Right ventricle myocardium inferior (tissue), 1 donor: ENCODE data around the gene CTNNA3. TPM values are rescaled to one million over a fixed set of nuclear protein-coding genes. Genes with fewer than 3 reads are reported as not detected.
"Not testable (repeated sequence)": the region's sequence is repeated elsewhere in the genome, so short reads cannot be mapped to it uniquely, and the experiment has no call there.

Experiments
- ATAC-seq: fragments of 200-7000 bp; cut with Tn5 transposase; one replicate; pipeline ENCODE4 v1.9.1; 2020; ENCODE audit warnings: mild to moderate bottlenecking, moderate library complexity
- DNase-seq: peaks from one replicate; pipeline ENCODE4 v3.0.0; 2021; ENCODE audit errors: missing footprints
- intact Hi-C: fragments of 100-400 bp; cut with DNase I; formaldehyde crosslinking; loops from one replicate; pipeline ENCODE4 v1.11.0; 2022
- total RNA-seq: library from RNA; stranded (reverse); fragmentation: NEBNext Ultra II Directional; extraction: Animal tissue kit (Norgen Biotek cat#: 25700); gene quantifications from one replicate; pipeline ENCODE4 v1.2.1, GENCODE V29; 2021
- donor health status: DM: no; HTN: yes; CAD: no; lungs with severe emphysema.

CTNNA3 gene
- total RNA-seq, 1 donor from 2014 or later, result 120 TPM

GRCh38 chr10:67609996-67610793 lies 85.8 kb downstream of the CTNNA3 start:
- ATAC-seq (no peak), DNase-seq (no peak)
- intact Hi-C loops, result no loop called here

GRCh38 chr10:67608001-67608400 lies 88.0 kb downstream of the CTNNA3 start:
- intact Hi-C loops, result no loop called here
- ATAC-seq (no peak), DNase-seq (no peak)

- intact Hi-C loops, result no loop called here
- DNase-seq (no peak), ATAC-seq (no peak)
These were observed 88.5 kb downstream of the CTNNA3 start for GRCh38 chr10:67607472-67607871.

GRCh38 chr10:67606572-67606971 lies 89.4 kb downstream of the CTNNA3 start:
- ATAC-seq (no peak), DNase-seq (no peak)
- intact Hi-C loops, result no loop called here

GRCh38 chr10:67603701-67604100 lies 92.3 kb downstream of the CTNNA3 start:
- intact Hi-C loops, result no loop called here

GRCh38 chr10:67603086-67603485 lies 92.9 kb downstream of the CTNNA3 start:
- ATAC-seq (no peak), DNase-seq (no peak)

More at GRCh38 chr10:67603701-67604100, 92.3 kb downstream of the CTNNA3 start:
- DNase-seq, result no peak
- no peak for ATAC-seq

GRCh38 chr10:67602268-67602950 lies 93.6 kb downstream of the CTNNA3 start:
- intact Hi-C loops, result no loop called here
- no peak for DNase-seq
- ATAC-seq, result no peak

More at GRCh38 chr10:67603086-67603485, 92.9 kb downstream of the CTNNA3 start:
- intact Hi-C loops, result no loop called here

GRCh38 chr10:67599597-67599996 lies 96.4 kb downstream of the CTNNA3 start:
- DNase-seq, result no peak
- intact Hi-C loops, result no loop called here
- ATAC-seq, result no peak

GRCh38 chr10:67596641-67597040 lies 99.4 kb downstream of the CTNNA3 start:
- no peak for ATAC-seq
- intact Hi-C loops, result no loop called here
- DNase-seq, result no peak

GRCh38 chr10:67587771-67588170 lies 108.2 kb downstream of the CTNNA3 start:
- intact Hi-C loops, result no loop called here
- ATAC-seq (no peak), DNase-seq (no peak)

- intact Hi-C loops, result no loop called here
- ATAC-seq (peak; percentile 72), DNase-seq (no peak)
These were observed 120.5 kb downstream of the CTNNA3 start for GRCh38 chr10:67575532-67575931.

GRCh38 chr10:67573484-67573883 lies 122.5 kb downstream of the CTNNA3 start:
- ATAC-seq, result no peak
- DNase-seq, result no peak
- intact Hi-C loops, result no loop called here

GRCh38 chr10:67571503-67571902 lies 124.5 kb downstream of the CTNNA3 start:
- no peak for DNase-seq
- intact Hi-C loops, result no loop called here
- ATAC-seq, result no peak

- DNase-seq, ATAC-seq, intact Hi-C loops: not testable (repeated sequence)
These were observed 137.7 kb downstream of the CTNNA3 start for GRCh38 chr10:67558311-67558710.

- ATAC-seq, result no peak
- DNase-seq, result no peak
- intact Hi-C loops, result no loop called here
These were observed 142.7 kb downstream of the CTNNA3 start for GRCh38 chr10:67553254-67553653.

GRCh38 chr10:67550838-67551402 lies 145.1 kb downstream of the CTNNA3 start:
- ATAC-seq, result no peak
- DNase-seq, result peak; percentile 48
- intact Hi-C loops, result no loop called here

GRCh38 chr10:67550046-67550445 lies 145.9 kb downstream of the CTNNA3 start:
- intact Hi-C loops, result no loop called here
- no peak for DNase-seq
- ATAC-seq, result no peak

- no peak for ATAC-seq
- DNase-seq, result no peak
- intact Hi-C loops, result no loop called here
These were observed 146.6 kb downstream of the CTNNA3 start for GRCh38 chr10:67549390-67549789.

GRCh38 chr10:67541411-67541810 lies 154.6 kb downstream of the CTNNA3 start:
- DNase-seq (no peak), ATAC-seq (no peak)
- intact Hi-C loops, result no loop called here

- intact Hi-C loops, result no loop called here
- no peak for DNase-seq
- no peak for ATAC-seq
These were observed 156.7 kb downstream of the CTNNA3 start for GRCh38 chr10:67539312-67539711.
